HepG2 (cell line): ENCODE data around the gene YPEL3. TPM values are rescaled to one million over a fixed set of nuclear protein-coding genes. Genes with fewer than 3 reads are reported as not detected.

Source experiments
- ARID2 ChIP-seq: sonication (generic); formaldehyde crosslinking; IDR thresholded peaks from 2 replicates; pipeline ENCODE4 v1.8.1; 2022; ENCODE audit warnings: mild to moderate bottlenecking, missing genetic modification reagents, borderline replicate concordance
- ARNTL ChIP-seq: sonication (generic); formaldehyde crosslinking; IDR thresholded peaks from 2 replicates; pipeline ENCODE4 v1.4.0; 2020; ENCODE audit warnings: mild to moderate bottlenecking, missing genetic modification reagents
- HMGA1 ChIP-seq: sonication (generic); formaldehyde crosslinking; conservative IDR thresholded peaks from 2 replicates; pipeline ENCODE4 v1.4.0; 2020; ENCODE audit warnings: missing genetic modification reagents
- HNF1A ChIP-seq, 2 experiments: sonication (generic) in 1 of 2; formaldehyde crosslinking in 1 of 2; IDR thresholded peaks; 2 replicates each; pipeline versions ENCODE4 v1.4.0 to v1.6.1; 2016 to 2020; ENCODE audit warnings: borderline replicate concordance in 1 of 2, low read depth in 1 of 2, mild to moderate bottlenecking in 1 of 2, missing genetic modification reagents in 1 of 2
- HNF1B ChIP-seq: sonication (generic); formaldehyde crosslinking; IDR thresholded peaks from 2 replicates; pipeline ENCODE4 v1.5.1; 2020; ENCODE audit warnings: mild to moderate bottlenecking, moderate library complexity, missing genetic modification reagents
- MIXL1 ChIP-seq: IDR thresholded peaks from 2 replicates; pipeline ENCODE4 v1.6.1; 2016
- MTA1 ChIP-seq: sonication (generic); formaldehyde crosslinking; IDR thresholded peaks from 2 replicates; pipeline ENCODE4 v1.4.0; 2020; ENCODE audit warnings: missing genetic modification reagents, mild to moderate bottlenecking, borderline replicate concordance
- NFKBIZ ChIP-seq: IDR thresholded peaks from 2 replicates; pipeline ENCODE4 v1.6.1; 2018; ENCODE audit warnings: missing genetic modification reagents, missing compliant biosample characterization
- SIX1 ChIP-seq: sonication (generic); formaldehyde crosslinking; IDR thresholded peaks from 2 replicates; pipeline ENCODE4 v1.4.0; 2020; ENCODE audit warnings: missing genetic modification reagents, borderline replicate concordance
- ZBTB4 ChIP-seq: sonication (generic); formaldehyde crosslinking; IDR thresholded peaks from 2 replicates; pipeline ENCODE4 v1.4.0; 2020; ENCODE audit warnings: missing genetic modification reagents, mild to moderate bottlenecking, borderline replicate concordance
- ZC3H13 ChIP-seq: sonication (generic); formaldehyde crosslinking; IDR thresholded peaks from 2 replicates; pipeline ENCODE4 v1.8.1; 2023; ENCODE audit warnings: mild to moderate bottlenecking, missing genetic modification reagents, moderate library complexity
- ZNF136 ChIP-seq: sonication (generic); formaldehyde crosslinking; IDR thresholded peaks from 2 replicates; pipeline ENCODE4 v1.8.1; 2022; ENCODE audit warnings: low read depth, mild to moderate bottlenecking, moderate library complexity, missing genetic modification reagents
- ZNF281 ChIP-seq: sonication (generic); formaldehyde crosslinking; IDR thresholded peaks from 2 replicates; pipeline ENCODE4 v1.4.0; 2020; ENCODE audit warnings: missing genetic modification reagents, borderline replicate concordance
- ZNF503 ChIP-seq: sonication (generic); formaldehyde crosslinking; IDR thresholded peaks from 2 replicates; pipeline ENCODE4 v1.4.0; 2020; ENCODE audit warnings: missing genetic modification reagents
- polyA plus RNA-seq, 8 experiments: library from polyadenylated mRNA; depleted of rRNA in 3 of 8; stranded (reverse) in 7 of 8; unstranded in 1 of 8; fragments of >200 nt; fragmentation: Illumina TruSeq in 4 of 8; extraction: Trizol in 4 of 8; gene quantifications; 2 replicates each; pipeline versions ENCODE4 v1.2.1 to v1.2.3, GENCODE V29; 2011 to 2016; ENCODE audit warnings: low read depth in 4 of 8, missing spikeins in 1 of 8, mixed read lengths in 1 of 8; ENCODE audit not compliant: insufficient read depth in 1 of 8
- total RNA-seq, 5 experiments: library from RNA; depleted of rRNA; stranded (reverse); fragments of >200 nt; fragmentation: Illumina TruSeq; extraction: Trizol; gene quantifications; 2 replicates each; pipeline ENCODE4 v1.2.3, GENCODE V29; 2016; ENCODE audit warnings: low read depth in 1 of 5

Gene YPEL3
- total and polyA plus RNA-seq, 2 of the 13 experiments (the other 11 are each of a cell fraction or from before 2014, with no cell fraction given), result 5.4 to 47.0 TPM

GRCh38 chr16:30113031-30113710 is 17.2 kb upstream of the YPEL3 start, which contains the start of gene GDPD3 (continued):
- TF ChIP-seq ZBTB4 (peak; percentile 78; the same call in 1 of the 2 replicates), SIX1 (no peak), ZC3H13 (CRISPR knock-in tag) (no peak), ZNF503 (CRISPR knock-in tag) (no peak), NFKBIZ (CRISPR knock-in tag) (no peak), ARID2 (CRISPR knock-in tag) (no peak), HNF1B (CRISPR knock-in tag) (0 out of 2 replicates have a peak, but pooled peaks have one; percentile 38), MTA1 (no peak), HNF1A (IDR thresholded peaks at IDR 0.05; ENCODE audit: low read depth) (no peak), HNF1A (CRISPR knock-in tag; IDR thresholded peaks at IDR 0.05; ENCODE audit: borderline replicate concordance) (no peak), HMGA1 (no peak), ZNF136 (CRISPR knock-in tag) (no peak), ZNF281 (CRISPR knock-in tag) (no peak), ARNTL (CRISPR knock-in tag) (no peak), MIXL1 (no peak)
